Measurements from ENCODE around the gene LHPP.
"Not testable (repeated sequence)": the region's sequence is repeated elsewhere in the genome, so short reads cannot be mapped to it uniquely, and the experiment has no call there.

LHPP gene

GRCh38 chr10:124576526-124577420 is 115.2 kb downstream of the LHPP start:
- no peak for DNase-seq

- DNase-seq: no peak
These were observed 116.0 kb downstream of the LHPP start for GRCh38 chr10:124577651-124578050.

- no peak for DNase-seq
These were observed 116.8 kb downstream of the LHPP start for GRCh38 chr10:124578231-124579010.

- DNase-seq: no peak
These were observed 117.4 kb downstream of the LHPP start for GRCh38 chr10:124579011-124579399.

GRCh38 chr10:124586142-124586541 is 124.5 kb downstream of the LHPP start:
- DNase-seq: no peak

- DNase-seq: no peak
These were observed 126.2 kb downstream of the LHPP start for GRCh38 chr10:124587811-124588211.

- not testable (repeated sequence) for DNase-seq
These were observed 126.7 kb downstream of the LHPP start for GRCh38 chr10:124588341-124588735.

- no peak for DNase-seq
These were observed 127.3 kb downstream of the LHPP start for GRCh38 chr10:124588736-124589490.

GRCh38 chr10:124589491-124590041 is 127.9 kb downstream of the LHPP start:
- no peak for DNase-seq

- no peak for DNase-seq
These were observed 128.8 kb downstream of the LHPP start for GRCh38 chr10:124590216-124591122.

- DNase-seq: no peak
These were observed 129.5 kb downstream of the LHPP start for GRCh38 chr10:124591123-124591495.

- no peak for DNase-seq
These were observed 130.5 kb downstream of the LHPP start for GRCh38 chr10:124592101-124592500.

- no peak for DNase-seq
These were observed 131.3 kb downstream of the LHPP start for GRCh38 chr10:124592736-124593430.

- DNase-seq: no peak
These were observed 131.9 kb downstream of the LHPP start for GRCh38 chr10:124593431-124593985.

- no peak for DNase-seq
These were observed 132.6 kb downstream of the LHPP start for GRCh38 chr10:124594240-124594639.

- no peak for DNase-seq
These were observed 133.7 kb downstream of the LHPP start for GRCh38 chr10:124595143-124595883.

GRCh38 chr10:124596116-124596785 is 134.6 kb downstream of the LHPP start:
- no peak for DNase-seq

- DNase-seq: no peak
These were observed 135.6 kb downstream of the LHPP start for GRCh38 chr10:124596962-124597845.

- DNase-seq: no peak
These were observed 136.2 kb downstream of the LHPP start for GRCh38 chr10:124597846-124598165.
